HG03135 (cell line): Measurements from ENCODE around the gene VMP1.

Source experiments
- ATAC-seq: cut with Tn5 transposase; IDR thresholded peaks from one replicate; pipeline ENCODE4 v1.9.1; 2021; ENCODE audit warnings: mild to moderate bottlenecking, moderate library complexity; ENCODE audit not compliant: unreplicated experiment

Gene VMP1

DNA sequence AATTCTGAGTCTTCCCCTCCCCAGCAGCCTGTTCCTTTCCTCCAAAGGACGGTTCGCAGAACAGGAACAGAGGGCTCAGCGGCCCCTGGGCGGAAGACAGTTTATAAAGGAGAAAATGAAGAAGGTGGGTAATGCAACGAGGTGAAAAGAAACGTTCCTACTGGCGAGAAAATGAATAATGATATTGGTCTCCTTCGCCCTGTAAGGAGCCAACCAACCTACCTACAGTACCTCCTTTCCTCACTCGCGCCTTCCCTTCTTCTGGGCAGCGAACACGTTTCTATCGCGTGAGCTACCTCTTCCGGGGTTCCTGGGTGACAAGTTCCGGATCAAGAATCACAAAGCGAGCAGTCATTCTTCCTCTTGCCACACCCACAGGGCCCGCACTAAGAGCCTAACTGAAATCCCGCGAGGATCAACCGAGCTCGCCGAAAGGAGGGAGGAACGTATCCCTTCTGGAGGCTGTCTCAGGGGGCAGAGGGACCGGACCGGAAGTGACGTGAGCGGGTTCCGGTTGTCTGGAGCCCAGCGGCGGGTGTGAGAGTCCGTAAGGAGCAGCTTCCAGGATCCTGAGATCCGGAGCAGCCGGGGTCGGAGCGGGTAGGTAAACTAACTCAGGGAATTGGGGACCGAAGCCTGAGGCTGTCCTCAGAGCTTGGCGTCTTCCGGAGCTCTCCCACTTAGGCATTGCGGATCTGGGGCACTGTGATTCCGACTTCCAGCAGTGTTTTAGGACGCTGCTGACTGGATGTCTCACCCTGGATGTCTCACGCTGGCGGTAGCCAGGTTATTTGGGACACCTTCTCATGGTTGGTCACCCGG lies at the start of gene VMP1, which contains the start of gene PTRH2:
VMP1 (plus strand) TSS at position 506 of the 822 bp plus-strand sequence. CDS start 23,793 bp downstream, outside the sequence.
PTRH2 (minus strand) TSS at position 282 of the 822 bp plus-strand sequence. CDS start 9,452 bp downstream, outside the sequence.
- ATAC-seq, result peak; percentile 96

DNA sequence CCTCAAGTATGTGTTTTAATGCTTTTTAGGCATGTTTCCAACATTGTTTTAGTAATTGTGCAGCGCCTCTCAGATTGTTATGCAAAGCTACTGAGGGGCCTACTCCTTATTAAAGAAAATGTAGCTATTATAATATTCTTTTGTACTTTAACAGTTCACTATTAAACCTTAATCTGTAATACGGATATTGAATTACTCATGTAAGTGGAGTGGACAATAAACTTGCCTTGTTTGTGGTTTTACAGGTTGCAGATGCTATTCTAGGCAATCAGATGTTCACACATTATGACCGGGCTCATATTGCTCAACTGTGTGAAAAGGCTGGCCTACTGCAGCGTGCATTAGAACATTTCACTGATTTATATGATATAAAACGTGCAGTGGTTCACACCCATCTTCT lies 41.2 kb upstream of the VMP1 start:
- ATAC-seq, result no peak

- ATAC-seq, result no peak
Observed at GRCh38 chr17:59668816-59669215, 38.6 kb upstream of the VMP1 start.

- no peak for ATAC-seq
Observed at GRCh38 chr17:59669411-59669810, 38.0 kb upstream of the VMP1 start.

DNA sequence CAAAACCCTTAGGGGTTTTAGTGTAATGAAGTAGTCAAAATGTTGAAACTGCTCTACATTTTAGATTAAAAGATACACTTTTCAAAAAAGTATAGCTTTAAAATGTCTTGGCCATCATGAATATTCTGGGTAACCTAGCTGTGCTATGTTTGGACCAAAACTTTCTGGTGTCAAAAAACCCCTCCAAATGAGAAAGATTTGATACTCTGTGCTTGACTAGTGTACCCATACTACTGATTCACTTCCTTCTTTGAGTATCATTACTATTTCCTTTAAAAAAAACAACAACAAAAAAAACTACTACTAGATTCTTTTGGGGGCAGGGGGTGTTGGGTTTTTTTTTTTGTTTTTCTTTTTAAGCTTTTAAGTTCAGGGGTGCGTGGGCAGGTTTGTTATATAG lies 37.5 kb upstream of the VMP1 start:
- ATAC-seq, result no peak

- ATAC-seq, result no peak
Observed at GRCh38 chr17:59671386-59671785, 36.1 kb upstream of the VMP1 start.

DNA sequence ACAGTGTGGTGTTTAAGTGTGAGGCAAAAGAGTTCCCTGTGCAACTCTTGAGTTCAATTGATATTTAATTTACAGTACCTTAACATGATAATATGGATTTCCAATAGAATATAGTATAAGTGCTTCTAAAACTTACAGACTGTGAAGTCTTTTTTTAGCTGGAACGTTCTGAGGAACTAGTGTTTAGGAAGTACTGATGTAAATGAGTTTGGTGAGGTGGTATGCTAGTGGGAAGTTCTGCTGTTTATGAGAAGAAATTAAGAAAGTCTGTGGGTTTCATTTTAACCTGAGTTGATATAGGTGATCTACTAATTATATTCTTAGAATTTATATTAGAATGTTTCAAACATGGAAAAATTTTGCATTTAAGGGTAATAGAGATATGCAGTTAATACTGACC lies 32.2 kb upstream of the VMP1 start:
- ATAC-seq, result no peak

DNA sequence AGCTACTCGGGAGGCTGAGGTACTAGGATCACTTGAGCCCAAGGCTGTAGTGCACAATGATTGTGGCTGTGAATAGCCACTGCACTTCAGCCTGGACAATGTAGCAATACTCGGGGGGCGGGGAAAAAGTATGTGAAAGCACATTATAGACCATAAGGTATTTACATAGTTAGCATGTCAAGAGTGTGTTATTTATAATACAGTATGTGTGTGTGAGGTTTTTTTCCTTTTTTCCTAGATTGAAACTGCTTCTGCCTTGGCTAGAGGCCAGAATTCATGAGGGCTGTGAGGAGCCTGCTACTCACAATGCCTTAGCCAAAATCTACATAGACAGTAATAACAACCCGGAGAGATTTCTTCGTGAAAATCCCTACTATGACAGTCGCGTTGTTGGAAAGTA lies 30.7 kb upstream of the VMP1 start:
- no peak for ATAC-seq

GRCh38 chr17:59678918-59679317 lies 28.5 kb upstream of the VMP1 start:
- no peak for ATAC-seq

- no peak for ATAC-seq
Observed at GRCh38 chr17:59680314-59680713, 27.1 kb upstream of the VMP1 start.

DNA sequence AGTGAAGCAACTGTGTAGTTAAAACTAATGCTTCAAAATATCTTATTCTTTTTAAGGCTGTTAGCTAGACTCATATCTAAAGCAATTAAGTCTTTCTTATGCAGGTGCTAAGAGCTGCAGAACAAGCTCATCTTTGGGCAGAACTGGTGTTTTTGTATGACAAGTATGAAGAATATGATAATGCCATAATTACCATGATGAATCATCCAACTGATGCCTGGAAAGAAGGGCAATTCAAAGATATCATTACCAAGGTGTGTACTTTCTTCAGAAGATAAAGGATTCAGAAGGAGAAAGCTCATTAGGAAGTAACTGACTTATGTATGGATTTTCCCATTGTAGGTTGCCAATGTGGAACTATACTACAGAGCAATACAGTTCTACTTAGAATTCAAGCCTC lies 24.2 kb upstream of the VMP1 start:
- ATAC-seq, result no peak

GRCh38 chr17:59684967-59685366 lies 22.5 kb upstream of the VMP1 start:
- ATAC-seq, result no peak

GRCh38 chr17:59688008-59688407 lies 19.4 kb upstream of the VMP1 start:
- no peak for ATAC-seq

GRCh38 chr17:59688496-59688895 lies 19.0 kb upstream of the VMP1 start:
- no peak for ATAC-seq

DNA sequence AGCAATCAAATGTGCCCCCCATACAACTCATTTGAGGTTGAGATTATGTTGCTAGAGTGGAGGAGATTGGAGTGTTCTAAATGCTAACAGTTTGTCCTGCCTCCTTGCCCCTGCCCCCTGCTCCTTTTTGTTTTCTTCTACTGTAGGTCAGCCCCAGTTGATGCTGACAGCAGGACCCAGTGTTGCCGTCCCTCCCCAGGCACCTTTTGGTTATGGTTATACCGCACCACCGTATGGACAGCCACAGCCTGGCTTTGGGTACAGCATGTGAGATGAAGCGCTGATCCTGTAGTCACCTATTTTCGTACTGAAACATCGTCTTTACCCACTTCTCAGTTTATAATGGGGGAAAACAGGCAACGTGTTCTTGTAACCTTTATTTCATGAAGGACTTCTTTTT lies 13.9 kb upstream of the VMP1 start:
- ATAC-seq, result no peak

DNA sequence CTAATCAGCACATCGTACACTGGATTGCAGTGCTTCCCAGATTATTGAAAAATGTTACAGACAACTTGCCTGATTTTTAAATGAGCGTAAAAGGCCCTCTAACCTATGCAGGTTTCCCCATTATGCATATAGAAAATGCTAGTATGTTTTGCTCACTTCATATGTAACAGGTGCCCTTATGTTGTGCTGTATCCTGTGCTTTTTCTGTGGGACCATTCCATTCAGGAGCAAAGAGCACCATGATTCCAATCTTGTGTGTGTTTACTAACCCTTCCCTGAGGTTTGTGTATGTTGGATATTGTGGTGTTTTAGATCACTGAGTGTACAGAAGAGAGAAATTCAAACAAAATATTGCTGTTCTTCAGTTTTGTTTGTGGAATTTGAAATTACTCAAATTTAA lies 13.1 kb upstream of the VMP1 start:
- no peak for ATAC-seq

GRCh38 chr17:59695945-59696681 lies 11.3 kb upstream of the VMP1 start:
- no peak for ATAC-seq

DNA sequence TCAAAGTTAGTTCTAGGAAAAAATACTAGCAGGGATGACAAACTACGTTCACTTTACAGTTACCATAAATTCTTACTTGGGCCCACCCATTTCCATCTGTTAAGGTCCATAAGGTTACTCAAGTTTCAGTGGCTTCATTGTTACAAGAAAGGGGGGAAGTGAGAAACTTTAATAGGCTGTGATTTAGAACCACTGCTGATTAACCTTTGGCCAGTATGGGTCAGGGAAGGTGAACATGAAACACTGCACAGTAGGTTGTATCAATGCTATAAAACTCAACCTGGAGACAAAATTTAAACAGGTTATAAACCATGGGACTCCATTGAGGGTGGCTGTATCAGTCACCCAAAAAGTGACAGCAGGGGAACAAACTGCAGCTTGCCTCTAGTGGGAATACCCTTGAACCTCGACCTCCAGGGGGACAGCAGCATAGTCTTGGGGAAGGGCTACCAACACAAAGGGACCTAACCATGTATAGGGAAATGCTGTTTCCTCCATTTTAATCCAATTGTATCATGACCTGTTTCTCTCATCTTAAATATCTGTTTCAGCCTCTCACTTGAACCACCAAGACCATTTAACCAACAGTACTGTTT lies 10.7 kb upstream of the VMP1 start:
- ATAC-seq, result no peak

- ATAC-seq, result no peak
Observed at GRCh38 chr17:59698143-59698542, 9.3 kb upstream of the VMP1 start.

DNA sequence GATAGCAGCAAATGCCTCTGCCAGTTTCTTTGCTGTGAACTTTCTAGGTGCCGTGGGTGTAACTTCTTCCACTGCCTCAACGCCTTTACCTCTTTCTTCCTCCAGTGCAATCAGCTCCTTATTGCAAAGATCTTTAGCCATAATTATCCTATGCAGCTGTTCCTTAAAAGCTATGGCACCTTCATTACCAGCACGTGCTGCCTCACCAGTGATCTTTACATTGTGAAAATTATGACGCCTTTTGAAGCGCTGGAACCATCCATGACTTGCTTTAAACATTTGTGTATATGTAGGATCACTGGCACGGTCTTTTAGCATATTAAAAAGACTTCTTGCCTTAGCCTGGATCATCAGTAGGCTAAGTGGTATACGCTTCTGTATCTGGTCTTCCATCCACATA lies 8.2 kb upstream of the VMP1 start:
- ATAC-seq, result no peak

DNA sequence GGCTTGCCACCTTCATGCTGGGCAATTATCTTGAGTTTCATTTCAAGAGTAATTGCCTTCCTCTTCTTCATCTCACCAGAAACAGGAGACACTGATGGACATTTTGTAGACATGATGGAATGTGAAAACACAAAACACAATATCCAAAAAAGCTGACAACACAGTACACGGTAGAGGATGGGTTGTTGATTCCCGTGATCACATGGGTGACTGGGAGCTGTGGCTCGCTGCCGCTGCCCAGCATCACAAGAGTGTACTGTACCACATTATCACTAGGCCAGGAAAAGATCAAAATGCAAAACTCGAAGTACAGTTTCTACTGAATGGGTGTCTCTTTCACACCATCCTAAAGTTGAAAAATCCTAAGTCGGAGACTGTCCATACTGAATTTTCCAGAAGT lies 7.7 kb upstream of the VMP1 start:
- ATAC-seq, result no peak

GRCh38 chr17:59702304-59702703 lies 5.2 kb upstream of the VMP1 start:
- ATAC-seq, result no peak
